Pancreas (tissue), 10 donors: ENCODE results near the gene CACFD1. TPM values are rescaled to one million over a fixed set of nuclear protein-coding genes. Genes with fewer than 3 reads are reported as not detected.
A peak's percentile ranks its signal among the peaks of the same experiment; 100 is the strongest.

Experiments
- ATAC-seq, 4 donors: fragments of 200-7000 bp; cut with Tn5 transposase; one replicate each; pipeline versions ENCODE4 v1.8.0 to v1.9.1; 2020; ENCODE audit warnings: mild to moderate bottlenecking in 4 of 4, moderate library complexity in 4 of 4
- DNase-seq, 6 donors: peaks; one replicate each; pipeline ENCODE4 v3.0.0-alpha.2; 2020
- FAIRE-seq: peaks from 2 replicates; lab custom pipeline; 2012; peaks lifted over from hg19 to GRCh38; lab: Jason Lieb, UNC
- H3K27ac ChIP-seq, 4 donors: fragments of 200-600 bp; sonication (generic); 1 replicate in 3 of 4; 2 replicates in 1 of 4; pipeline versions ENCODE4 v1.5.0 to v1.8.0; 2020
- H3K27me3 ChIP-seq, 4 donors: fragments of 200-600 bp; one replicate each; pipeline ENCODE4 v1.8.0; 2021
- H3K36me3 ChIP-seq, 3 donors: fragments of 200-600 bp; sonication (generic) in 1 of 3; one replicate each; pipeline versions ENCODE4 v1.5.0 to v1.8.0; 2020 to 2021
- H3K4me1 ChIP-seq, 3 donors: fragments of 200-600 bp; one replicate each; pipeline ENCODE4 v1.8.0; 2021
- H3K4me3 ChIP-seq, 4 donors: fragments of 200-600 bp; sonication (generic) in 2 of 4; one replicate each; pipeline versions ENCODE4 v1.5.0 to v1.8.0; 2020 to 2021
- H3K9me3 ChIP-seq, 4 donors: fragments of 200-600 bp; one replicate each; pipeline ENCODE4 v1.8.0; 2021
- WGBS, 2 donors: extraction: QIAGEN DNeasy Blood & Tissue Kit; methylation state at CpG; one replicate each; pipeline ENCODE4 v1.1.7; 2013; 5-methylcytosine and 5-hydroxymethylcytosine counted together
- intact Hi-C, 3 donors: fragments of 100-400 bp; cut with DNase I; formaldehyde crosslinking; loops; one replicate each; pipeline versions ENCODE4 v1.11.1 to v1.14.2; 2022
- polyA plus RNA-seq, 2 donors: library from polyadenylated mRNA; stranded (reverse); fragments of 200-250 nt; gene quantifications; one replicate each; pipeline ENCODE4 v1.2.3, GENCODE V29; 2013
- total RNA-seq, 6 donors: library from RNA; stranded (reverse); fragmentation: NEBNext Ultra II Directional in 4 of 6; extraction: Animal tissue kit (Norgen Biotek cat#: 25700) in 4 of 6; gene quantifications; one replicate each; pipeline versions ENCODE4 v1.2.1 to v1.2.4, GENCODE V29; 2021 to 2023
- TF ChIP-seq, protein P1 (sequence below), 4 donors: fragments of 200-600 bp; sonication (generic) in 3 of 4; IDR thresholded peaks; one replicate each; pipeline versions ENCODE4 v1.5.0 to v1.8.0; 2021; ENCODE audit warnings: antibody characterized with exemption in 4 of 4
- donor health status: healthy with polysubstance abuse.
- donor health status: DM: no; HTN: no; CAD: no; lungs with moderate emphysema.
- donor health status: DM: no; HTN: no; CAD: no.
- donor health status: control.
- donor health status: control.
- donor health status: Bipolar disorder and iron deficiency.
- donor health status: DM: yes; HTN: yes; CAD: no.
- donor health status: DM: no; HTN: no; CAD: no.
- donor health status: DM: no; HTN: no; CAD: no.
- donor health status: DM: yes; HTN: yes; CAD: no.

CACFD1 gene
- total and polyA plus RNA-seq, 8 donors: 15.6 to 26.2 (median 19.0) TPM

DNA sequence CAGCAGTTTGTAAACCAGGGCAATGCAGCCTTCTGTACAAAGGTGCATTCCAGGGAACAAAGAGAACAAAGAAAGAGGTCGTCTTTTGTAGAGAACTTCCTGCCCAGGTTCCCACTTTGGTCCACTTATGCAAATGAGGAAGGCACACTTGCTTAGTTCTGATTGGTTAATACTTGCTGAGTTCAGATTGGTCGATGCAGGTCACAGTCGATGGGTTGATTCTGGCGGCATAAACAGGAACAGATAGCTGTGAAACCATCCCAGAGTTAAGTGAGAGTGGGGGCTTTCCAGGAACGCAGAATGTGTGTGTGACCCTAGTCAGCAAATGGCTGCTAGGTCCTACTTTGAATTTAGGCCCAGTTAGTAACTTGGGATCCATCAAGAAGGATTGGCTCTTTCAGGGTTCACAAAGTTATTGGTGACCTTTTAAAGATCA, 39.4 kb upstream of the CACFD1 start:
- intact Hi-C loops: no loop called here

DNA sequence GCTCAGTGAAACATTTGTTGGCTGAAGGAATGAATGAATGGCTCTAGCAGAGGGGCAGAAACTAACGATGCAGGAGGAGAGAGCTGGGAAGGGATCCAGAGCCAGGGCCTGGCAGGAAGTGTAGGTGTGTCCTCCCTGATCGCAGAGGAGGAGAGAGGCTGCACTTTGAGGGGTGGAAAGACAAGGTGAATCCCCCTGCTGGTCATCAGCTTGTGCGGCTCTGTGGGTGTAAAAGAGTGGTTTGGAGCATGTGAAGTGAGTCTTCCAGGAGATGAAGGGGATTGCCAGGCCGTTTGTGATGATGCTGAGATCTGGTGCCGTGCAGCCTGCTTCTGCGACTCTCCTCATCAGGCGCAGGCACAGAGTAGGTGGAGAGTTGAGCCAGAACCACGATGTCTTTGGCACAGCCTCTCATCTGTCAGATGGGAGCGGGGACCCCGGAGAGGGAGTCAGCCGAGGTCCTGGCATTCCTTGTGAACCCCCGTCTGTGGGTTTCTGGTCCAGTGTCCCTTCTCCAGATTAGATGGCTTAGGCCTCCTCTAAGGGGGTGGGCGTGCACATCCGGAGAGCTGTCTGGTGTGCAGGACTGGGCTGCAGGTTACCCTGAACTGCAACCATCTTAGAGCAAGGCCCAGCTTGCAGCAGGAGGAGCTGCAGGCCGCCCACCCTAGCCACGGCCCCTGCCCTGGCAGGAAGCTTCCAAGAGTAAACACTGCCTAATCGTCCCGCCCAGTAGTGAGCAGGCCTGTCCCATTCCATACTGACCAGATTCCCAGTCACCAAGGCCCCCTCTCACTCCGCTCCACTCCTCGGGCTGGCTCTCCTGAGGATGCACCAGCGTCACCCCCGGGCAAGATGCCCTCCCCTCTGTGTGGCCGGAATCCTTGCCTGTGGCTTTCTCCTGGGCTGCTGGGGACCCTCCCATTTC, 37.9 kb upstream of the CACFD1 start, which contains the start of gene ADAMTS13:
ADAMTS13 (plus strand) TSS at position 753 of the 928 bp plus-strand sequence; CDS start at position 830, 77 bp downstream.
- Histone ChIP-seq H3K9me3 (no peaks in the 10 kb centered on the region), H3K4me1 (peaks cover 0 to 2% (median 0%) of the 10 kb centered on the region in 3 donors), H3K27ac (no peak within 1 kb of the TSS), H3K27me3 (no peaks in the 10 kb centered on the region), H3K36me3 (no peaks in the 10 kb centered on the region), H3K4me3 (no peak within 1 kb of the TSS)
- DNase-seq (no peak), ATAC-seq (no peak), FAIRE-seq (no peak)
- WGBS, 2 donors: 69 to 72% methylated on average over 23 of the region's 23 CpGs
- TF ChIP-seq, protein P1, sequence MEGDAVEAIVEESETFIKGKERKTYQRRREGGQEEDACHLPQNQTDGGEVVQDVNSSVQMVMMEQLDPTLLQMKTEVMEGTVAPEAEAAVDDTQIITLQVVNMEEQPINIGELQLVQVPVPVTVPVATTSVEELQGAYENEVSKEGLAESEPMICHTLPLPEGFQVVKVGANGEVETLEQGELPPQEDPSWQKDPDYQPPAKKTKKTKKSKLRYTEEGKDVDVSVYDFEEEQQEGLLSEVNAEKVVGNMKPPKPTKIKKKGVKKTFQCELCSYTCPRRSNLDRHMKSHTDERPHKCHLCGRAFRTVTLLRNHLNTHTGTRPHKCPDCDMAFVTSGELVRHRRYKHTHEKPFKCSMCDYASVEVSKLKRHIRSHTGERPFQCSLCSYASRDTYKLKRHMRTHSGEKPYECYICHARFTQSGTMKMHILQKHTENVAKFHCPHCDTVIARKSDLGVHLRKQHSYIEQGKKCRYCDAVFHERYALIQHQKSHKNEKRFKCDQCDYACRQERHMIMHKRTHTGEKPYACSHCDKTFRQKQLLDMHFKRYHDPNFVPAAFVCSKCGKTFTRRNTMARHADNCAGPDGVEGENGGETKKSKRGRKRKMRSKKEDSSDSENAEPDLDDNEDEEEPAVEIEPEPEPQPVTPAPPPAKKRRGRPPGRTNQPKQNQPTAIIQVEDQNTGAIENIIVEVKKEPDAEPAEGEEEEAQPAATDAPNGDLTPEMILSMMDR (IDR thresholded peaks at IDR 0.05): no peak
- intact Hi-C loops: no loop called here

More for the DNA sequence above, 39.4 kb upstream of the CACFD1 start:
- no peak for DNase-seq
- Histone ChIP-seq H3K36me3 (no peaks in the 10 kb centered on the region), H3K27ac (no peak overlapping the region), H3K27me3 (no peaks in the 10 kb centered on the region), H3K9me3 (no peaks in the 10 kb centered on the region), H3K4me3 (no peak overlapping the region), H3K4me1 (peaks cover 9 to 14% (median 11%) of the 10 kb centered on the region in 3 donors)
- TF ChIP-seq, protein P1 (IDR thresholded peaks at IDR 0.05): no peak
- no peak for FAIRE-seq
- 66 to 72% methylated on average over 5 of the region's 5 CpGs for WGBS, 2 donors
- ATAC-seq: no peak

DNA sequence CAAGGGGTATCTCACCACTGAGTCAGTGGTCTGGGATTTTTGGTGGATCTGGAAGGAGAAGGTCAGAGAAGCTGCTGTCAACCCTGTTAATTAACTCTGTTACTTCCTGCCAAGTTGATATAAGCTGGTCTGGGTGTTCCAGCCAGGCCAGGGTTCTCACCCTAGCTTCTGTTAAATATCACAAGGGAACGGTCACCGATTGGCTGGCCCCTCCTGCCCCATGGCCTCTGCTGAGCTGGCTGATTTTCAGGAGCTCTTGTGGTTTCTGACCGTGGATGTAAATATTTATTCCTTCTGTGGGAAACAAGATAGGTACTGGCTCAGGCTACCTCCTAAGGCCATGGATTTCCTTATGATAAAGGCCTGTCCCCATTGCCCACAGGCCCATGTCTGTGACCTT, 36.6 kb upstream of the CACFD1 start:
- H3K4me1 ChIP-seq: peaks cover 0 to 3% (median 2%) of the 10 kb centered on the region in 3 donors
- intact Hi-C loops: no loop called here
- no peaks in the 10 kb centered on the region for H3K9me3 ChIP-seq
- no peak overlapping the region for H3K27ac ChIP-seq
- DNase-seq (no peak), FAIRE-seq (no peak), ATAC-seq (peak in 2 of 4 donors; percentile 30 to 31)
- H3K36me3 ChIP-seq: no peaks in the 10 kb centered on the region
- 12 to 29% methylated on average over 3 of the region's 3 CpGs for WGBS, 2 donors
- TF ChIP-seq, protein P1 (IDR thresholded peaks at IDR 0.05): no peak
- no peaks in the 10 kb centered on the region for H3K27me3 ChIP-seq
- H3K4me3 ChIP-seq: no peak overlapping the region

DNA sequence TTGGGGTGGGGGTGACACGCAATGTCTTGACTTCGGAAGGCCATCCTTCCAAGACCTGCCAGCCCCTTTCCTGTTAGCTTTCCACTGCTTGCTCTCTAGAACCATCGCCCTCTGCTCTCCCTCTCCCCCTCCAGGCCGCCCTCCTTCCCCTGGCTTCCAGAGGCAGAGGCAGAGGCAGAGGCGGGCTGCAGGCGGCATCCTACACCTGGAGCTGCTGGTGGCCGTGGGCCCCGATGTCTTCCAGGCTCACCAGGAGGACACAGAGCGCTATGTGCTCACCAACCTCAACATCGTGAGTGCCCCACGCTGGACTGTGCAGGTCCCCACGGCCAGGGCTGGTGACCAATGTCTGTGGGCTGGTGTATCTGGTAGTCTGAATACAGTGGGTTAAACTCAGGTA, 35.6 kb upstream of the CACFD1 start:
- WGBS, 2 donors: 91 to 98% methylated on average over 12 of the region's 12 CpGs
- no peaks in the 10 kb centered on the region for H3K36me3 ChIP-seq
- no peaks in the 10 kb centered on the region for H3K27me3 ChIP-seq
- peaks cover 0 to 5% (median 4%) of the 10 kb centered on the region in 3 donors for H3K4me1 ChIP-seq
- TF ChIP-seq, protein P1 (IDR thresholded peaks at IDR 0.05): no peak
- no peak overlapping the region for H3K4me3 ChIP-seq
- no peaks in the 10 kb centered on the region for H3K9me3 ChIP-seq
- FAIRE-seq: no peak
- intact Hi-C loops: no loop called here
- DNase-seq: no peak
- no peak for ATAC-seq
- H3K27ac ChIP-seq: no peak overlapping the region
